ENCODE data around the gene PSAP. TPM values are rescaled to one million over a fixed set of nuclear protein-coding genes. Genes with fewer than 3 reads are reported as not detected.

The PSAP gene
- total RNA-seq, result 1,086 and 2,780 TPM in 2 replicates

GRCh38 chr10:71850743-71851464 is at the start of gene PSAP:
Gene PSAP, minus strand, starts transcription at chr10:71851251. Its CDS starts 30 bp downstream, at chr10:71851221.

GRCh38 chr10:71773221-71773971 is 77.7 kb downstream of the PSAP start, which contains the start of gene VSIR:
Gene VSIR, minus strand, starts transcription at chr10:71773520. Its CDS starts 81 bp downstream, at chr10:71773439.

Other genes starting within 250 kb of the PSAP start
- gene C10orf105, start 131.5 kb downstream of the PSAP start, total RNA-seq, result not detected in 2 replicates
- 9.8 and 9.9 TPM in 2 replicates for gene VSIR, start 77.7 kb downstream of the PSAP start, total RNA-seq
- gene CHST3, start 113.1 kb upstream of the PSAP start, total RNA-seq, result 18.8 and 55.2 TPM in 2 replicates
- gene SPOCK2, start 237.3 kb upstream of the PSAP start, total RNA-seq, result 0.21 and 0.34 TPM in 2 replicates

Data from nasal cavity respiratory epithelium epithelial cell of viscerocranial mucosa (primary cell).